ENCODE data around the gene FKBP14. TPM values are rescaled to one million over a fixed set of nuclear protein-coding genes. Genes with fewer than 3 reads are reported as not detected.

Gene FKBP14
- 5.3 to 10.0 TPM (median 7.5 TPM) in 5 replicates for total RNA-seq (2022; extraction: Qiagen RNA extraction)

GRCh38 chr7:30026229-30027064 lies at the start of gene FKBP14:
Gene FKBP14, minus strand, starts transcription at chr7:30026702. Its CDS starts 194 bp downstream, at chr7:30026508.

GRCh38 chr7:30028216-30028748 lies 1.8 kb upstream of the FKBP14 start, which contains the start of gene PLEKHA8:
Gene PLEKHA8, plus strand, starts transcription at chr7:30028412. Its CDS starts 351 bp downstream, at chr7:30028763.

GRCh38 chr7:29989257-29989995 lies 37.1 kb downstream of the FKBP14 start, which contains the start of gene SCRN1:
Gene SCRN1, minus strand, starts transcription at chr7:29989801. Its CDS starts 20,734 bp downstream, at chr7:29969067.

Other genes starting within 250 kb of the FKBP14 start
- 0.41 to 0.56 TPM (median 0.48 TPM) in 5 replicates for gene WIPF3, start 220.2 kb downstream of the FKBP14 start, total RNA-seq (2022; extraction: Qiagen RNA extraction)
- 46.8 to 65.5 TPM (median 55.4 TPM) in 5 replicates for gene SCRN1, start 36.9 kb downstream of the FKBP14 start, total RNA-seq (2022; extraction: Qiagen RNA extraction)
- gene PLEKHA8, start 1.7 kb upstream of the FKBP14 start, total RNA-seq (2022; extraction: Qiagen RNA extraction), result 5.0 to 6.0 TPM (median 5.5 TPM) in 5 replicates
- 5.8 to 7.0 TPM (median 6.9 TPM) in 5 replicates for gene MTURN, start 108.3 kb upstream of the FKBP14 start, total RNA-seq (2022; extraction: Qiagen RNA extraction)